ENCODE measurements around the gene HHATL.

HHATL gene, protein sequence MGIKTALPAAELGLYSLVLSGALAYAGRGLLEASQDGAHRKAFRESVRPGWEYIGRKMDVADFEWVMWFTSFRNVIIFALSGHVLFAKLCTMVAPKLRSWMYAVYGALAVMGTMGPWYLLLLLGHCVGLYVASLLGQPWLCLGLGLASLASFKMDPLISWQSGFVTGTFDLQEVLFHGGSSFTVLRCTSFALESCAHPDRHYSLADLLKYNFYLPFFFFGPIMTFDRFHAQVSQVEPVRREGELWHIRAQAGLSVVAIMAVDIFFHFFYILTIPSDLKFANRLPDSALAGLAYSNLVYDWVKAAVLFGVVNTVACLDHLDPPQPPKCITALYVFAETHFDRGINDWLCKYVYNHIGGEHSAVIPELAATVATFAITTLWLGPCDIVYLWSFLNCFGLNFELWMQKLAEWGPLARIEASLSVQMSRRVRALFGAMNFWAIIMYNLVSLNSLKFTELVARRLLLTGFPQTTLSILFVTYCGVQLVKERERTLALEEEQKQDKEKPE

DNA sequence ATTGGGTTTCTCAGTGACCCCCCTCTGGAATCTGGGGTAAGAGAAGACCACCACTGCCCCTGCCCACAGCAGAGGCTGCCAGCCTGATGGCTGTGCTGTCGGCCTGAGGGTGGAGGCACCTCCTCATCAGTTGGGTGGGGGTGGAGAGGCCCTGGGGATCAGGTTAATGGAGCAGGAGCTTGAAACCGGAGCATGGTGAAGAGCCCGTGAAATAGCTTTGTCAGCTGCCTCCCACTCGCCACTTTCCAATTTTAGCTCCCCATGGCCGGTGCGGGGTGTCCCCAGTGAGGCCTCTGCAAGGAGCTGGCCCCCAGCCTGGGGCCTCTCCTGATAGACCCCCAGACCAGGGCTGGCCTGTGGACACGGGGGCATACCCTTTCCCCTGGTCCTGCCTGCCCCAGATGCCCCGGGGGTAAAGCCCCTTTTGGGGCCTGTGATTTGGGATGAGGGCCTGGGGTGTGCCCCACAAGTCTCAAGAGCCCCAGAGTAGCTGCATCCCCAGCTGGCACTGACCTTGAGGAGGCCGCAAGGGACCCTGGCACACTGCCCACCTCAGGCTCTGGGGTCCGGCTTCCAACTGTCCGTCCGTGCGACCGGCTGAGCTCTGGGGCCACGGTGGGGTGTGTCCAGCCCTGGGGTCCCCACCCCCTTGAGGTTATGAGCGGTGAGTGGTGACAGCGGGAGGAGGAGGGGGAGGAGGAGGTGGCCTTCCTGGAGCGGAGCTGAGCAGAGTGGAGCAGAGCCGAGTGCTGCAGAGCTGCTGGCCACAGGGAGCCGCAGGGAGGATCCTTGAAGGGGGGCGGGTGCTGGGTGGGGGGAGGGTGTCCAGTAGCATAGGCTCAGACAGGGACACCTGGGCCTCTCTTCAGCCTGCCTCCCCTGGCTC, at the start of gene HHATL:
Gene HHATL (minus strand): TSS at position 733 of the 886 bp plus-strand sequence. CDS start 1,972 bp downstream, outside the sequence.
- TF ChIP-seq GATA3 (IDR thresholded peaks at IDR 0.05; ENCODE audit: low read depth, low read length): no peak
- TF ChIP-seq GATA2 (IDR thresholded peaks at IDR 0.05; ENCODE audit: low read depth, low read length): no peak

DNA sequence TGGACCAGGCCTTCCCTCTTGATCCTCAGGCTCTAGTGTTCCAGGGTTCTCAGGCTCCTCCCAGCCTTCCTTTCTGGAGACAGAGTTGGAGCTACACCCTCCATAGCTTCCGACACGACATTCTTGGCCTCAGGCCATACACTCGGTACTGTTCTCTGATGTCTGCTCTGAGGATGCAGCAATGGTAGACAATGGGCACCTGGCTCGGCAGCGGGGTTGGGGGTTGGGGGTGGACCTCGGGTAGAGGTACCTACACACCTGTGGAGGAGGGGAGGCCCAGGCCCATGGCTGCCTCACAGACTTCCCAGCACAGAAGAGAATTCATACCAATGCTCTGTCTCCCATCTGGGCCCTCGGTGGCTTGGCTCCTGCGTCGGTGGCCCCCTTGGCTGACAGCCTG, 49.0 kb upstream of the HHATL start:
- TF ChIP-seq GATA2 (IDR thresholded peaks at IDR 0.05; ENCODE audit: low read depth, low read length): no peak
- no peak for TF ChIP-seq GATA3 (IDR thresholded peaks at IDR 0.05; ENCODE audit: low read depth, low read length)

DNA sequence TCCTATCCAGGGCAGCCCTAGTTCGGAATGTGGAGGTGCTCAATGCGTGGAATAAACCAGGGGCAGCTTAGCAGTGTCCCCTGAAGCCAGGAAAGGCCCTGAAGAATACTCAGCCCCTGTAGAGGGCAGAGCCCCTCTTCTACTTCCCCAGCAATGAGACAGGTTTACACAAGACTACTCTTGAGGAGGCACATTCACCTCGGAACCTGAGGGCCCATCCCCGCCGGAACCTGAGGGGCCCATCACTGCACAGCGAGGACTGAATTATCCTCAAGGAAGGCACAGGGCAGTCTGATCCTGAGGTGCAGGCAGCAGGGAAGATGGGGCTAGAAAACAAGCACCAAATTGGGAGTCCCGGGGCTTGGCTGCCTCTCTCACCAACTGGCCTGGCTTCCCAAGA, 48.2 kb upstream of the HHATL start:
- no peak for TF ChIP-seq GATA2 (IDR thresholded peaks at IDR 0.05; ENCODE audit: low read depth, low read length)
- TF ChIP-seq GATA3 (IDR thresholded peaks at IDR 0.05; ENCODE audit: low read depth, low read length): no peak

DNA sequence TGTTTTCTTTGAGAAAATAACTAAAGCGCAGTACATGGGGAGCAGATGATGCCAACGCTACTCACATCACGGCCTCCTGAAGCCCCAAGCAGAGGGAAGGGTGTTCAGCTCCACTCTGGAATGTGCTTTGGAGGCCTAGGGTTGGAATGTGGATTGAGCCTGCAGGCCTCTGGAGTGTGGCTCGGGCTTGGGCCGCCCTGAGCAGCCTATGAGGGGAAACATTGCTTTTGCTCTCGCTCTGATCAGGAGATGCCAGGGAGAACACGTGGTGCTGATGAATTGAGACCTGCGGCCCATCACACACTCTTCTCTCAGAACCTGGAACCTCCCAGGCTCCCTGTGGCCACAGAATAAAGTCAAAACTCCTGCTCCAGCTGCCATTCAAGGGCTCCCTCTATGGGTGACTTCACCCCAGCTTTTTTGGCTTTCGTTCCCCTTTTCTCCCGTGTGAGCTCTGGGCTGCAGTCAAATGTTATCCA, 47.2 kb upstream of the HHATL start:
- no peak for TF ChIP-seq GATA3 (IDR thresholded peaks at IDR 0.05; ENCODE audit: low read depth, low read length)
- no peak for TF ChIP-seq GATA2 (IDR thresholded peaks at IDR 0.05; ENCODE audit: low read depth, low read length)

DNA sequence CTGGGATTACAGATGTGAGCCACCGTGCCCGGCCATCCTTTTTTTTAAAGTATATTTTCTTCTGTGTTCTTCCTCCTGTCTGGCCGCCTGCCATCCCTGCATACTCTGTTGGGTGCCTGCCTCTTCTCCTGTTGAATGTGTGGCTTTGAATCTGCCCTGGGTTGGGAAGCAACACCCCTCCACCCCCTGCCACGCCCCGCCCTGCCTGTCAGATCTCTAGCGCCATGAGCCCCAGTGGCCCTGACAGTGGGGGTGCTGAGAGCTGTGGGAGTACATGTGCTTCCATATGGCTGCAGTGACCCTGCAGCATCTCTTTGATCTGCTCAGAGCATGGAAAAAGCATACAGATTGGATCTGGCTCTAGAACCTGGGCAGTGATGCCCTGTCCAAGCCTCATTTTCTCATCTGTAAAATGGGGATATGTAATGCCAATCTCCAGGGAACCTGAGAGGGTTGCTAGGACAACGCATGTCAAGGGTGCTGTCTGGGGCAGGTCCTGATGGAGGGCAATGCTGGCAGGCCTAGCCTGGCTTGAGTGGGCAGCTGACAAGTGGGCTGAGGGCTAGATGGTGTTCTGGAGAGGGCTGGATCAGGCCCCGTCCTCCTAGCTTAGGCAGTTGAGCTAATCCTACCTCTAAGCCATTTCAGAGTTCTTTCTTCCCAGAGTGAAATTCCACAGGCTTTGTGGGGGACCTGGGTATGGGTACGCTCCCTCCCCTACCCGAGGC, 46.6 kb upstream of the HHATL start:
- TF ChIP-seq GATA2 (IDR thresholded peaks at IDR 0.05; ENCODE audit: low read depth, low read length) (no peak), GATA3 (IDR thresholded peaks at IDR 0.05; ENCODE audit: low read depth, low read length) (no peak)

DNA sequence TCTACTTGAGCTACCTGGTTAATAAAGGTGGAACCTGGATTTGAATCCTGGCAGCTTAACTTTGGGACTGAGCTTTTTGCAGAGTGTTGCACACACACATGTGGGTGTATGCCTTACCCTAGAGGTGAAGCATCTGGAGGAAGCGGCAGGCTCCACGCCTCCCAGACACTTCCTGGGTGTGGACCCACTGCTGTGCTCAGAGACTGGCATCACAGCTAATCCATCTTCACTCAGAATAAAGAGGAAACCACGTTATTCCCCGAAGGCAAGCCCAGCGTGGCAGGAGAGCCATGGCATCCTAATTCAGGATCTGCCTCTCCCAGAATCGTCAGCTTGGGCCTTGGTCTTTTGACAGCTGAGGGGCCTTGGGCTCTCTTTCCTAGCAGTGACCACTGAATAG, 45.0 kb upstream of the HHATL start:
- TF ChIP-seq GATA3 (IDR thresholded peaks at IDR 0.05; ENCODE audit: low read depth, low read length): no peak
- no peak for TF ChIP-seq GATA2 (IDR thresholded peaks at IDR 0.05; ENCODE audit: low read depth, low read length)

DNA sequence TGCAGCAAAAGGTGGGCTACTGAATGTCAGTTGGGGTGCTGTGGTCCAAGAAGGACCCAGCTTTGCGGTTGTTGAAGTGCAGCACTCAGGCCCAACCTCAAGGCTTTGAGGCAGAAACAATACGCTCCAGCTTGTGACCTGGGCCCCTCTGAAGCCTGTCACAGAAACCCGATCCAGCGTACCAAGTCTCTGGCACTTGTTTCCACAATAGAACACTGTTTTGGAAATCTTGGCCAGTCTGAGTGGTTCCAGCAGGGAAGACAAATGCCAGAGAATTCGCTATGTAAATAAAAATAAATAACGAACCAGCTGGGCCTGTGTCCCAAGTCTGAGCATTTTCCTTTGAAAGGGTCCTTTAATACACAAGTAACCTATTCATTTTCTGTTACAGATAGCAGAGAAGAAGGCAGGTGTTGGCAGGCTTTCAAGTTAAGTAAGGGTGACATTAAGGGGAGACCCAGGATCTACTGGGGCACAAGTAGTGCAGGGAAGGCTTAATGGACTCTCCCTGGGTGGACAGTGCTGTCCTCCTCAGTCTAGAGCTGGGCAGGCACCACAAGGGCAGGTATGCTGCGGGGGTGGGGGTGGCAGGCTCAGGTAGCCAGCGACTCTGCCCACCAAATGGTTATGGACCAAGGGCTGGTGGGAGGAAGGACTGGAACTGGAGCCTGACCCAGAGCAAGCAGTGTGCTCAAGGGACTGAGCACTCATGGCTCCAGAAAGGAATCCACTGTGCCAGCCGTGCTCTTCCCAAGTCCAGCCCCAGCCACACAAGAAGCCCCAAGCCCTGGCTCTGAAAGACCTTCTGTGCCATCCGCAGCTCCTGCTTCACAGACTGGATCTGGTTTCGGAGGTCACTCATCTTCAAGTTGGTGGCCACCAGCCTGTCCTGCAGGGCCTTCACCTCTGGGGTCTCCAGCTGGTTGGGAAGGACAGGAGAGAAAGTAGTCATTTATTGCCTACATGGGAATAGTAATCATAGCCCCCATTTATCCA, 44.2 kb upstream of the HHATL start:
- TF ChIP-seq GATA2 (IDR thresholded peaks at IDR 0.05; ENCODE audit: low read depth, low read length) (no peak), GATA3 (IDR thresholded peaks at IDR 0.05; ENCODE audit: low read depth, low read length) (no peak)

DNA sequence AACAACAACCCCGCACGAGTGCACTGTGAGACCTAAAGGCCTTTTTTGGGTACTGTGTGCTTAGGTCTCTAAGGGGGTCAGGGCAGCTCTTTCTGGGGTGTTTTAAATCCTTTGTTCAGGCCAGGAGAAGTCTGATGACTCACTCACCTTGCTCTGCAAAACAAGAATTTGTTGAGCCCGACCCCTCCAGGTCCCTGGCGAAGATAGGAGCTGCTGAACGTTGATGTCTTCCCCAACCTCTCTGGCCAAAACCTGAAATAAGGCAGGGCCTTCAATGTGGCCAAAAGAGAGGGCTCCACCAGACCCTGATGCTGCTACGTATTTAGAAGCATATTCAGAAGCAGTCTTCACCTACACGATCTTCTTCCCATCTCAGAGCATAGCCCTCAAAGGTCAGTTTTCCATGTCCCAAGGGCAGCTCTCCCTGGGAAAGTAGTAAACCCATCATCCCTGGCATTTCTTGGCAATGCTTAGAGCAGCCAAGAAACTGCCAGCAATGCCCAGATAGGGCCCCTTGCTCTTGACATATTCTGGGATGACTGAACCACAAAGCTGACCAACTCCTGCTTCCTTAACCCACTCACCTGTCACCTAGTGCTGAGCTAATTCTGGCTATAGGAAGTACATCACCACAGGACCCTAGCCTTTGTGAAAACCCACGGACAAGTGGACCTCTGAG, 43.3 kb upstream of the HHATL start:
- TF ChIP-seq GATA2 (IDR thresholded peaks at IDR 0.05; ENCODE audit: low read depth, low read length): no peak
- no peak for TF ChIP-seq GATA3 (IDR thresholded peaks at IDR 0.05; ENCODE audit: low read depth, low read length)

DNA sequence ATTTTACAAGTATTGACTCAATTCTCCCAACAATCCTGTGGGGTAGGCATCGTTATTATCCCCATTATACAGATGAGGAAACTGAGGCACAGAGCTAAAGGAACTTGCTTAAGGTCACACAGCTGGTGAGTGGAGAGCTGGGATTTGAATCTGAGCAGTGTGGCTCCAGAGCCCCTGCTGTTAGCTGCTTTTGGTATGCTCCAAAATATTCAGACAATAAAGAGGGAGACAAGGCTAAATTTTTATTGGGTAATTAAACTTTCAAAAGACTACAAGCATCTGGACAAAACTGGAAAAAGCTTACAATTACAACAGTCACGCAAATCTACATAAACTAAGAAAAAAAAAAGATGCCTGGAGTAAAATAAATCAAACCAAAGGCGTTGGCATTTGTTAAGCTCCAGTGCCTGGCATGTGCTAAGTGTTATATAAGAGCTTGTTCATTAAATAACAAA, 42.7 kb upstream of the HHATL start:
- TF ChIP-seq GATA2 (IDR thresholded peaks at IDR 0.05; ENCODE audit: low read depth, low read length) (no peak), GATA3 (IDR thresholded peaks at IDR 0.05; ENCODE audit: low read depth, low read length) (no peak)

DNA sequence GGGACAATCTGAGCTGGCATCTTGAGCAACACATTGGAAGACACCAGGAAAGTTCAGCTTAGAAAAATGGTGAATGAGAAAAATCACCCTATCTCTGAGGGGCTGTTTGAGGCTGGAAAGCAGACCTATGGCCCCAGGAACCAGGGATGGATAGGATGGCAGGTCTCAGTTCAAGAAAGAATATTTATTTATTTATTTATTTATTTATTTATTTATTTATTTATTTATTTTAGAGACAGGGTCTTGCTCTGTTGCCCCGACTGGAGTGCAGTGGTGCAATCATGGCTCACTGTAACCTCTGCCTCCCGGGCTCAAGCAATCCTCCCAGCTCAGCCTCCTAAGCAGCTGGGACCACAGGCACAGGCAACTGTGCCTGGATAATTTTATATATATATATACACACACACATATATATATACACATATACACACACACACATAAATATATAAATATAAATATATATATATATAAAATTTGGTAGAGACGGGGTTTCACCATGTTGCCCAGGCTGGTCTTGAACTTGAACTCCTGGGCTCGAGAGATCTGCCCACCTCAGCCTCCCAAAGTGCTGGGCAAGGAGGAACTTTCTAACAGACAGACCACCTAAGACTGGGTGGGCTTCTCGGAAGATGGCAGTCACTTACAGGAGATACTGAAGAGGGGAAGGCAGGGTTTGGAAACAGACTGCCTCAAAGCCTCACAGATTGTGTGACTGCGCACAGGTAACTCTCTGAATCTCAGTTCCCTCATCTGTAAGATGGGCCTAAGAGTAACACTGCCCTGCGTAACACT, 40.8 kb upstream of the HHATL start:
- TF ChIP-seq GATA3 (IDR thresholded peaks at IDR 0.05; ENCODE audit: low read depth, low read length) (no peak), GATA2 (IDR thresholded peaks at IDR 0.05; ENCODE audit: low read depth, low read length) (no peak)

DNA sequence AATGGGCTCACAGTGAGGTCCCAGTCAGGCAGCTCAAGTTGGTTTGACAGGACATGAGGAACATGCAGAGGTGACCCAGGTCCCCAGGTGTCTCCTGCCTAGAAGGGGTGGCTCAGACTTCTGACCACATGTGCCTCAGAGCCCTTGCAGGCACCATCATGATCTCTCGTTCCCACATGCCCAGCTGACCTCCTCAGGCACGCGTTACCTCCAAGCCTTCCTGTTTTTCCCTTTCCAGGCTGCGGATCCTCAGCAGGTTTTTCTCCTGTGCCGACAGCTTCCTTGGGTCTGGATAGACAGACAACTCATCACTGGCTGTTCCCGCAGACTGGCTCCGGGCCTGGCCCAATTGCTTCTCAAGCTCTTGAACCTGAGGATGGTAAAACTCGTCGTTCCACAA, 40.1 kb upstream of the HHATL start:
- TF ChIP-seq GATA2 (IDR thresholded peaks at IDR 0.05; ENCODE audit: low read depth, low read length) (no peak), GATA3 (IDR thresholded peaks at IDR 0.05; ENCODE audit: low read depth, low read length) (no peak)

All from SH-SY5Y (cell line).